HK-2 (cell line): ENCODE measurements around the gene STRC.
"Not testable (repeated sequence)": the region's sequence is repeated elsewhere in the genome, so short reads cannot be mapped to it uniquely, and the experiment has no call there.

Experiments
- DNase-seq: peaks from one replicate; pipeline ENCODE4 v3.0.0-alpha.2; 2018; ENCODE audit not compliant: unreplicated experiment

The STRC gene

DNA sequence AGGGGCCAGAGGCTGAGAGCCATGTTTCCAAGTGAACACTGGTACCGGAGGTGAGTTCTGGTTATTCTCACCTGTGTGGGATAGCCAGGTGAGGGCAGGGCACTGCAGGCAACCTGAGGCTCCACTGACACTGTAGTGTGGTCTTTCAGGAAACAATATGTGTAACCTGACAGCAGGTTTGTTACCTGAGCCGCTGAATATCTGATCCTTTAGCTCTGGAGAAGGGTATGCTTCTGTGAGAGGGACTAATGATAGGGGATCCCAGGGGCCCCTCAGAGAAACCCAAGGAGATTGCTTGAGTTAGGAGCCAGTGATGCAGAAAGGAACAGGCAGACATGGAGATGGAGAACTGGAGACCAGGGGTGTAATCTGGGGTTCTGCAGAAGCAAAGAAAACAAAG is at the start of gene STRC:
TSS of gene STRC (minus strand) at position 101 of the 400 bp plus-strand sequence. CDS start at position 23, 78 bp downstream.
- DNase-seq, result not testable (repeated sequence)

DNA sequence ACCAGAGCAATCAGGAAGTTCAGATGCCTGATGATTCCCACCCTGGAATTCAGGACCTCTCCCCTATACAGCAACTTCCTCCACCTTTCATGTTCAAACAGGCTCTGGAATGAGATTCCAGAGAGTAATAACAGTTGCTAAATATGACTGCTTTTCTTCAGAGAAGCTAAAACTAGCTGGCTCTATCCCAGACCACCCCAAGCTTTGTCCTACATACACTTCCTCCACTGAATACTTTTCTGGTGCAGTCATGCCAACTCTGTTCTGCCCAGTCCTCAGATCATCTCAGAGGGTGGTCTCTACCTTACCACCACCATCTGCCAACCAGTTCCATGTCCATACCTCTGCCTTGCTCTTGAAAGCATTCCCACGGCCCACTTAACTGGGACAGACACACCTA is 47.6 kb upstream of the STRC start:
- DNase-seq, result not testable (repeated sequence)

DNA sequence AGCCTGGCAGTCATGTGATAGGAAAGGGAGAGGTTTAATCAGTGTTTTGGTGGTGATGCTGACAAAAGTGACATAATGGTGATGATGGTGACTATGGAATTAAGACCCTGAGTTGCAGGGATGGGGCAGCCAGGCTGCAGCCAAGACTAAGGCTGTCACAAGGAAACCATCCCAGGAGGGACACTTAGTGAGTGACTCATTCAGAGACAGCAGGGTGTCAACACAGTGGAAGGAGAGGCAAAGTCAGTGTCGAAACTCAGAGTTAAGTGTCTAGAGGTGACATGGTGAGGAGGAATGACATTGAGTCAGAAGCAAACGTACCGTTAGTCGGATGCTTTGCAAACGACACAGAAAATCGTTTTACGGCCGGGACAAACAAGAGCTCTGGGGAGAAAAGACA is 44.7 kb upstream of the STRC start:
- not testable (repeated sequence) for DNase-seq

DNA sequence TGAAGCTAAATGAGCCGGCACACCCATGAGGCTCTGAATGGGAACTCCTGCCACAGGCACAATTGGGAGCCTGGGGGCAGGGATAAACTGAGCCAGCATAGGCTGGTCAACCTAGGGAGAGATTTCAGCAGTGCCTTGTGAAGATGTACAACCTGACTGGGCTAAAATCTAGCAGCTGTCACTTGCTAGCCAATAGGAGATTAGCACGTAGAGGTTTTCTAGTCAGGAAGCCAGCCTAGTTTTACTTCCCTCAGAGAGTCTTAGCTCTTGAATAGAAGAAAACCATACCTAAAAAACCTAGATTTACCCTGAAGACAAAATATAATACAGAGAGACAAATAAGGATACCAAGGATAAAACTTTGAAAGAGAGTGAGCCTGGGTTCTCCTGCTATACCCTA is 43.7 kb upstream of the STRC start:
- DNase-seq, result not testable (repeated sequence)

DNA sequence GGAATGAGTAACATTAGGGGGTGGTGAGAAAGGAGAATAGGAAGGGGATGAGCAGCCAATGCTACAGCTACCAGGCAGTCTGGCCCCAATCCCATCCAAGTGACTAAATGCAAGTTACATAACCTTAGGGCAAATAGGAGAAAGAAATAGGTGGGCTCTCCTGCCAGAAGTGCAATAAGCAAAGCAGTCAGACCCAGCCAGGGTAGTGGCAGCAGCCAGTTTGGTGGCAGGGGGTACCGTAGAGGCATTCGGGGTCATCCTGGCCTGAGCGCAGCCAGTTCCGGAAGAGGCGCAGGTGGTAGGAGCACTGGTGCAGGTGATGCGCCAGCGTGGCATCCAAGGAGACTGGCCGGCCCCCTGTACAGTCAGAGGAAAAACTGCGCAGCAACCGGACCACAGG is 41.1 kb upstream of the STRC start:
- not testable (repeated sequence) for DNase-seq

DNA sequence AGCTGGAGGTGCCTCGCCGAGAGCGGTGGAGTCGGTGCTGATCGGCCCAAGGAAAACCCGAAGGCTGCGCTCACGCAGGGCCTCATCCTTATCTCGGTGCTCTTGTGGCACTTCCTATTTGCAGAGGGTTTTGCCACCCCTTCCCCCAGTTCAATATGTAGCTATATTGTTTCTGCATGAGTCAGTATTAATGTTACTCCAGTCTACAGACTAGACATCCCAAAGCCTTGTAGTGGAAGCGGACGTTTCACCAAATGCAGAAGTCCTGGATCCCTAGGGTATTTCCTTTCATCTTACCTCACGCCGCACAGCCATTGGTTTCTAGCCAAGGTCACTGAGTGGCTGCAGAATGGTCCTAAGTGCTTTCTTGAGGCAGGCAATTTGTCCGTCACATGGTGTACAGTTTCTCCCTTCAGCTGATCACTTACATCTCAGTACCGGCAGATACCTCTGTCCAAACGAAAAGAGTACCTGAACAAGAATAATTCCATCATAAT is 30.9 kb upstream of the STRC start:
- not testable (repeated sequence) for DNase-seq

DNA sequence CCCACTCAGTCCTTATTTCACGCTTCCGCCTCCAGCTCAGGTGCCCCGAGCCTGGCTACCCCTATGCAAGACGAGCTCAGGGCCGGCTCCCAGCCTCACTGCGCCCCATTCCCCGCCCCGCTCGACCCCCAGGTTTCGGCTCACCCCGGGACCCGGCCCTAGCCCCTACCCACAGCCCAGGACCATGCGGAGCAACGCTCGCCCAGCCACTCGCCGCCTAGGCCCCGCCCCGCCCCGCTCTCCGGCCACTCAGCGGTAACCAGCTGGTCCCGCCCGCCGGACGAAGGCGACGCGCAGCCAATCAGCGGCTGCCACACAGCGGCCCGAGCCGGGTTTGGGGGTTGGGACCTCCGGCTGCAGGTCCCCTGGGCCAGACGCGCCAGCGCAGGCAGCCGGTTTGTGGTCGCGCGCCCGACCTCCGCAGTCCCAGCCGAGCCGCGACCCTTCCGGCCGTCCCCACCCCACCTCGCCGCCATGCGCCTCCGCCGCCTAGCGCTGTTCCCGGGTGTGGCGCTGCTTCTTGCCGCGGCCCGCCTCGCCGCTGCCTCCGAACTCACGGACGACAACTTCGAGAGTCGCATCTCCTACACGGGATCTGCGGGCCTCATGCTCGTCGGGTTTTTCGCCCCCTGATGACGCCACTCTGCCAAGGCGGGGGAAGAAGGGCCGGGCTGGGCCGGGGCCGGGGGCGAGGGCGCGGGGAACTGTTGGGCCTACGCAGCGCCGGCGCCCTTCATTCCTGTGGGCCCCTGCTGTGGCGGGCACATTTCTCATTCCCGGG is 30.2 kb upstream of the STRC start, which contains the start of gene CATSPER2:
TSS of gene CATSPER2 (minus strand) at position 196 of the 781 bp plus-strand sequence. CDS start 783 bp downstream, outside the sequence.
- no peak for DNase-seq

DNA sequence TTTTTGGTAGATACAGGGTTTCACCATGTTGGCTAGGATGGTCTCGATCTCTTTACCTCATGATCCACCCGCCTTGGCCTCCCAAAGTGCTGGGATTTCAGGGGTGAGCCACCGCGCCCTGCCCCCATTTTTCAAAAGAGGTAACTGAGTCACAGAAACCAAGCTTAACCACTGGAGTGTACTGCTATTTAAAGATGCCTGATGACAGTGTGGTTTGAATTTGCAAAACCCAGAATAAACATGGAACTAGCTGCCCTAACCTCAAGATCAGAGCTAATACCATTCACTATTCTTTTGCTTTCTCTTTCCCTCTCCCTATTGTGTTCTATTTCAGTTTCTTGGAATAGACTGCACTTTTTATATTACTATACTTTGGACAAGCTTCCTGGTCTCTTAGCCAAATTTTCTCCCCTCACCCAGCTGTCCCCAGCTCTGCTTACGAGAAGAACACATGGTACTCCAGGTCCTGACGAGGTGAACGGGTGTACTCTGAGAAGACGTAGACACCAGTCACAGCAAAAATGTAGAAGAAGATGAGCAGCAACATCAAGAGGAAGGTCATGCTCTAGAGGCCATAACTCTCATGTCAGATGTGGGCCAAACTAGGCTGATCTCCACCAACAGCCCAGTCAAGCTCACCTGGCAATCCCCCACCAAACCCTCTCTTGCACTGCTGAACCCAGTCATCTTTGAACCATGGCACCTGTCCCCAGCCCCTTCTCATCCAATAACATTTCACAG is 20.0 kb upstream of the STRC start:
- DNase-seq, result not testable (repeated sequence)

DNA sequence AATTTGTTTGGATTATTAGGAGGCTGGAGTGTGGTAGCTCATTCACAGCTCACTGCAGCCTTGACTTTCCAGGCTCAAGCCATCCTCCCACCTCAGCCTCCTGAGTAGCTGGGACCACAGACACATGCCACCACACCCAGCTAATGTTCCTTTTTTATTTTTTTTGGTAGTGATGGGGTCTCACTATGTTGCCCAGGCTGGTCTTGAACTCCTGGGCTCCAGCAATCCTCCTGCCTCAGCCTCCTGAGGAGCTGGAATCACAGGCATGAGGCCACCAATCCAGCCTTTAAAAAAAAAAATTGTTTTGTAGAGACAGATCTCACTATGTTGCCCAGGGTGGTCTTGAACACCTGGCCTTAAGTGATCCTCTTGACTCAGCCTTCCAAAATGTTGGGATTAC is 8.3 kb upstream of the STRC start:
- not testable (repeated sequence) for DNase-seq

DNA sequence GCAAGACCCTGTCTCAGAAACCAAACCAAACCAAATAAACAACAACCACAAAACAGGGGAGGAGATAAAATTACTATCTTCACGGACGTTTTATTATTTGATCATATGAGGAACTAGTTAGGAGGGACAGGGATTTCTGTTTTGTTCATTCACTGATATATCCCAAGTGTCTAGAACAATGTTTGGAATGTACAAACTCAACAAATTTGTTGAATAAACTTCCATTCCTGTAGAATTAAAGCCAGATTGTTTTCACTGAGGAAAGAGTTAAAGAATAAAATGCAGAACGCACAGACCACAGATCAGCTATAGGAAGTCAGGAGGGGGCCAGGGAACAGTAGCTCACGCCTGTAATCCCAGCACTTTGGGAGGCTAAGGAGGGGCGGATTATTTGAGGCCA is 6.5 kb upstream of the STRC start:
- DNase-seq, result no peak

DNA sequence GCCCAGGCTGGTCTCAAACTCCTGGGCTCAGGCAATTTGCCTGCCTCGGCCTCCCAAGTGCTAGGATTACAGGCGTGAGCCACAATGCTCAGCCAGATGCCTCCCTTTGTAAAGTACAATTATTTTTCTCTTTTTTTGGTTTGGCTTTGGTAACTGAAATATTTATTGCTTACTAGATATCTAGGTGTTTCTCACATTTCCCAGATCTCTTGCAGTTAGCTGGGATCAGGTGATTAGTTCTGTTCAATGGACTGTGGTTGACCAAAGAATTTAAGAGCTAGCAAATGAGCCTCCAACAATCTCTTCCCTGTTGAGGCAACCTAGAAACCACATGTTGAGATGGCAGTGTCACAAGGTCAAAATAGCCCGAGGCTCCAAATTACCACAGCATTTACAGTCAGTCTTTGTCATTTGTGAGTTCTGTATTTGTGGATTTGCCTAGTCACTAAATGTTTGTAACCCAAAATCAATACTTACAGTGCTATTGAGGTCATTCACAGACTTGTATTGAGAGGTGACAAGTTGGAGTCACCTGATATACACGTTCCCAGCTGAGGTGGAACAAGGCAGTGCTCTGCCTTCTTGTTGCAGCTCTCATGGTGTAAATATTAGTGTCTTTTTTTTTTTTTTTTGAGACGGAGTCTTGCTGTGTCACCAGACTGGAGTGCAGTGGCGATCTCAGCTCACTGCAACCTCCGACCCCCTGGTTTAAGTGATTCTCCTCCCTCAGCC is 3.6 kb upstream of the STRC start:
- DNase-seq, result not testable (repeated sequence)

DNA sequence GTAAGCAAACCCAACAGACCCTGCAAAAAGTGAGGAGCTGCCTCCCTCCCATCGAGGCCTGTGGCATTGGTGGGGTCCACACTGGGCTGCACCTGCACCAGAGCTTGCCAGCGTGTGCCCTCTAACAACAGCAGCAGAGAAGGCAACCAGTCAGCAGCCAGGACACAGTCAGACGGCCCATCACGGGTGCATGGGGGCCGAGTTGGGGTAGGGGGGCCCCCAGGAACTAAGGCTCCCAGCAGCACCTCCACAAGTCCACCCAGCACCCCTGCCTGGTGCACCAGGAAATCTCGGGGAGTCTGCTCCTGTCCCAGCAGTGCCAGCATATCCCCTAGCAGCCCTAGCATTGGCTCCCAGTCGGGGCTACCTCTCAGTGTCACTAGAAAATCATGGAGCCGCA is 850 bp downstream of the STRC start:
- not testable (repeated sequence) for DNase-seq

DNA sequence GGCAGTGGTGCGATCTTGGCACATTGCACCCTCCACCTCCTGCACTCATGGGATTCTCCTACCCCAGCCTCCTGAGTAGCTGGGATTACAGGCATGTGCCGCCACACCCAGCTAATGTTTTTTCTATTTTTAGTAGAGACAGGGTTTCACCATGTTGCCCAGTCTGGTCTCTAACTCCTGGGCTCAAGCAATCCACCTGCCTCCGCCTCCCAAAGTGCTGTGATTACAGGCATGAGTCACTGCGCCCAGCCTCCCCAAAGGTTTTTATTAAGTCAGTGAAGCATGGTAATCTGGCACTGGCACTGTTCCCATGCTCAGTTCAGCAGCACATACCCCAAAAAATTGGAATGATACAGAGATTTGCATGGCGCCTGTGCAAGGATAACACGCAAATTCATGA is 16.4 kb downstream of the STRC start:
- peak; percentile 7 for DNase-seq

DNA sequence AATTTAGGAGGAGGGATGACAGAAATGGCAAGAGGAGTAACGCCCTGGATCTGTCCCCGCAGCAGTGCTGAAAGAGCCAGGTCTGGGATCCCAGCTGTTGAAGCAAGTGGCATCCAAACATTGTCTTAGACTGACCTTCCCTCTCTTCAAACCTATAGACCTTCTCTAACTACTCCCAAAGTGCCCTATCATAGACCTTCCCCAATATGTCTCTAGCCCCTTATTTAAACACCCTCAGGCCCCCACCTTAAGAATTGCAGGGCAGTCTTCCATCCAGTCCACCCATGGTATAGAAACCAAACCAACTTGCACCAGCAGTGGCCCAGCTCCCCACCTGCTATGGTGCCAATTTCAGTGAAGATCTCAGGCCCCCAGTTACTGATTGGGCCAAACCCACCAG is 18.4 kb downstream of the STRC start:
- DNase-seq, result not testable (repeated sequence)

DNA sequence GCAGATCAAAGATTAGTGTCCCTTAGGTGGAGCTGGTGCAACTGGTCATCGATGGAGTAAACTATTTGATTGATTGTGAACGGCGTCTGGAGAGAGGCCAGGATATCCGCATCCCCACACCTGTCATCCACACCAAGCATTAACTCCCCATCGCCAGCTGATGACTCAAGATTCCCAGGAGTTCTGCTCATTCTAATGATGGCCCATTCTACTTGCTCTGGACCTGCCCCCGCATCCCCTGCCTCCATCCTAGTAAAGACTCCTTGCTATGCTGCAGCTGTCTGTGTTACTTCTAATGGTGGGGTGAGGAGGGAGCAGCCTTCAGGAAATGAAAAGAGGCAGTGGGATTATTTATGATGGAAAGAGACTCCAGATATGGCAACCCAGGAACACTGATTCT is 19.5 kb downstream of the STRC start:
- not testable (repeated sequence) for DNase-seq

DNA sequence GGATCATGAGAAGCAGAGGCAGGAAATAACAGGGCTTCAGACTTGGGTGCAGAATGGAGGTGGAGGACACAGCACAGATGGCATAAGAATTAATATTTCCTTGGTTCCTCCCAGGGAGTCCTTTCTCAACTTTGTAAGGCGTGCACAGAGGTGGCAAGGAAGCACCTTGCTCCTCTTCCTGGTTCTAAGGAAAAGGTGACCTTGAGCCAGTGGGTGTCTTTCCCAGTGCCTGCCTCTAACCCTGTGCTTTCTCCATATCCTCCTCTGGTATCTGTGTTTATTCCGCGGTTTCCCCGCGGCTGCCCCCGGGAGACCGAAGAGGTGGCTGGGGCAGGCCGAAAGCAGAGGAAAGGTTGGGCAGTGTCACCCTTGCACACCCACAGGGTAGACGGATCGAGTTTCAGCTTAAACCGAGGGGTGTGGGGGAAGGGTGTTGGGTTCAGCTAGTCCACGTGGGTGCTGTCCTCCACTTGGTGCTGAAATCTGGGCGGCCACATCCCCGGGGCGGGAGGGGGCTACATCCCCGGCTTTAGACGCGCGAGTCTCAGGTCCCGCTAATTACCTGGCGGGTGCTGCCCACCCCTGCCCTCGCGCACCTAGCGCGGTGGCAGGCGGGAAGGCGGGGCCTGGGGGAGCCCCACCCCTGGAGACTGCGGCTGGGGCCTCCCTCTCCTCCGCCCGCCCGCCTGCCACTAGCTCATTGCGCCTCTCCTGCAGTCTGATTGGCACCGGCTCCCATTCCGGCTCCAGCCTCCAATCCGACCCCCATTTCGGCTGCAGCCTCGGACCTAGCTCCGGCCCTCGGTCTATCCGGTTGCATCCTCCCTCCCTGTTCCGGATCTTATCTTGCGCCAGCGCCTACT is 25.0 kb downstream of the STRC start, which contains the start of gene CKMT1B:
TSS of gene CKMT1B (plus strand) at position 700 of the 863 bp plus-strand sequence. CDS start 192 bp downstream, outside the sequence.
- DNase-seq, result not testable (repeated sequence)

DNA sequence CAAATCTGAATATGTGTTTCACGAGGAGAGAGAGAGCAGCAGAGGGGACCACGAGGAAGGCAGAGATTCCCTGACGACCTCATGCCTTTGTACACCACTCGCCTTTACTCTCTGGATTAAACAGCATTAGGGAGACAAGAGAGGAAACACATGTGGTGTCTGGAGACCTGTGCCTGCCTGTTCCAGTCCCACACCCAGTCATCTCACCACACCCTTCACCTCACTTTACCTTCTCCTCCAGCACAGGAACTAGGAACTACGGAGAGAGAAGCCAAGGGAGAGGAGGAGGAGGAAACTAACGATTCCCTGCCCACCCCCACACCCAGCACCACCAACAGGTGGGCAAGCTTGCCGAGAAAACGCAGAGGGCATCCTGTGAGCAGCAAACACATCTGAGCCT is 25.8 kb downstream of the STRC start:
- not testable (repeated sequence) for DNase-seq

DNA sequence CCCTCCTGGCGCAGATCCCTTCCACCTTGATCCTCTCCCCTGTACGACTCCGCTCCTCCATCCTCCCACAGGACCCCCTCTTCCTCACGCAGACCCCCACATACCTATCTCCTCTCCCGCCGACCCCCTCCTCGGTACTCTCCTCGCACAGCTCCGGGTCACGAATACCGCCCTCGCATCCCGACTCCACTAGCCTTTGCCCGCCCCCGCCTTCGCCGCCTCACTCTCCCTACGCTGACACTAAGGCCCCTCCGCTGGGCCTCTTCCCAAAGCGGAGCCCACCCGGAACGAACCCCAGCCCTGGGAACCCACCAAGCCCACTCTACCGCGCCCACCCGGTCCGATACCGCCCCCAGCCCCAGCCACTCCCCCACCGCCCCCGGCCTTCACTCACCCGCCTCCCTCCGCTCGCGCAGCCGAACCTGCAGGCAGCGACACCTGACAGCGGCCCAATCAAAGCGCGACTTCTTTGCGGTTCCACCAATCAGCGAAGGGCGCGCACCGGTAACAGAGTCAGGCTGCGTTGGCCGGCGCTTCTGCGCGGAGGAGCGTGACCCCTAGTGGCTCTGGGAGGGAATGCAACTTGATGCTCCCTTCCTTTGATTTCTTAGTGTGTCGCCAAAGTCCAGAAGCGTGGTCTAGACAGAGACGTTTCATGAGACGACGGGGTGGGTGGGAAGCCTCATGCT is 28.7 kb downstream of the STRC start, which contains the start of gene PPIP5K1:
TSS of gene PPIP5K1 (minus strand) at position 431 of the 689 bp plus-strand sequence. CDS start 5,704 bp downstream, outside the sequence.
- not testable (repeated sequence) for DNase-seq

DNA sequence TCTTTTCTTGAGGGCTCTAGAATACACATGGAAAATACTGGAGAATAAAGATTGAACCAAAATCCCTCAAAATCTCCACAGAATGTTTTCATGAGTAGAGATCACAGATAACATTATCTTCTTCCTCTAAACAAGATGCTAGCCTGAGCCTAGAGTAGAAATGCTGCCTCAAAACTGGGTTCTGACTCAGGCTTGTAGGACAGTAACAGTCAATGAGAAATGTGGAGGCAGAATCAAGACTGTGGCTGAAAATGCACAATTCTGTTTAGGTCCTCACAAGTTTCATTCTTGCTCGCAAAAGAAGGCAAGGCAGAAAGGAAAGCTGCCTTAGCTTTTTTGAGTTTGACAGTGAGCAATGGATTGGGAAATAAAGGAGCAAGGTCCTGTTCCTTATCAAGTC is 44.0 kb downstream of the STRC start:
- DNase-seq, result not testable (repeated sequence)

DNA sequence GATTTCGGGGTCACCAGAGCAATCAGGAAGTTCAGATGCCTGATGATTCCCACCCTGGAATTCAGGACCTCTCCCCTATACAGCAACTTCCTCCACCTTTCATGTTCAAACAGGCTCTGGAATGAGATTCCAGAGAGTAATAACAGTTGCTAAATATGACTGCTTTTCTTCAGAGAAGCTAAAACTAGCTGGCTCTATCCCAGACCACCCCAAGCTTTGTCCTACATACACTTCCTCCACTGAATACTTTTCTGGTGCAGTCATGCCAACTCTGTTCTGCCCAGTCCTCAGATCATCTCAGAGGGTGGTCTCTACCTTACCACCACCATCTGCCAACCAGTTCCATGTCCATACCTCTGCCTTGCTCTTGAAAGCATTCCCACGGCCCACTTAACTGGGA is 52.0 kb downstream of the STRC start:
- not testable (repeated sequence) for DNase-seq
